ENCODE measurements around the gene SLC38A2. TPM values are rescaled to one million over a fixed set of nuclear protein-coding genes. Genes with fewer than 3 reads are reported as not detected.
"Not testable (repeated sequence)": the region's sequence is repeated elsewhere in the genome, so short reads cannot be mapped to it uniquely, and the experiment has no call there.

SLC38A2 gene
- total RNA-seq, result 331 and 546 TPM in 2 replicates

DNA sequence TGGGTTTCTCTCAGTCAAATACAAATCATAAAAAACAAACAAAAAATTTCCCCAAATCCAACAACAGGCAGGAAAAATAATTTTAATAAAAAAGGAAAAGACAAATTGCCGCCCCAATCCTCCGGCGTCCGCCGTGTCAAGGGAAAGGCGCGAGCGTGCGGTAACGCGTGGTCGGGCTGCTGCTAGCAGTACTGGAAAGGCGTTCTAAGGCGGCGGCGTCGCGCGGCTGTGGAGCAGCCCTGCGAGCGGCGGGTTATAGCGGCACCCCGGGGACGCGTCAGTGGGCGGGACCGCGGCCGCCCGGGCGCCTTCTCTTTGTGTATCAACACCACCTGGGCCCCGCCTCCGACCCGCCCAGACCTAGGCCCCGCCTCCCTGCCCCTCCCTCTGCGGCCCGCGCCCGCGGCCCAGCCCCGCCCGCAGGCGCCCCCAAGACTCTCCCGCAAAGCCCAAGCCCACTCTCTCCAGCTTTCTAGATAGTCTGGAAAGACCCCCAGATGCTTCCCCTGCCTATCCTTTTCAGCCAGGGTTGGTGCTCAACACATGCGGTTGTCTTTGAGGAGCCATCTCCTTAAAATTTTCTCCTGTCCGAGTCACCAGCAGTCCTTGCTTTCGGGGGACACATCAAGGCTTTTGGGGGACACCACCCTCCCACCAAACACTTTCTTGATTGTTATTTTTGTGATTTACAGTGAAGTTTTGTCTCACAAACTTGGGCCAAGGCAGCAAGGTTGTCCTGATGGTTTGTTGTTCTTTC lies at the start of gene SLC38A2:
TSS of gene SLC38A2 (minus strand) at position 230 of the 757 bp plus-strand sequence. CDS start 1,480 bp downstream, outside the sequence.
- peak; percentile 96 for DNase-seq (ENCODE audit: low read depth in 2 of 2)

DNA sequence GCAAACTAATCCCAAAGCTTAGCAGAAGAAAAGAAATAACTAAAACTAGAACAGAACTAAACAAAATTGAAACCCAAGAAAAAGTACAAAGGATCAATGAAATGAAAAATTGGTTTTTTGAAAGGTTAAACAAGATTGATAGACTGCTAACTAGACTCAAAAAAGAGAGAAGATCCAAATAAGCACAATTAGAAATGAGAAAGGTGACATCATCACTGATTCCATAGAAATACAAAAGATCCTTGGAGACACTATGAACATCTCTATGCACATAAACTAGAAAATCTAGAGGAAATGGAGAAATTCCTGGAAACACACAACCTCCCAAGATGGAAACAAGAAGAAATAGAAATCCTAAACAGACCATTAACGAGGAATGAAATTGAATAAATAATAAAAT lies 47.1 kb upstream of the SLC38A2 start:
- DNase-seq (ENCODE audit: low read depth in 2 of 2), result no peak

DNA sequence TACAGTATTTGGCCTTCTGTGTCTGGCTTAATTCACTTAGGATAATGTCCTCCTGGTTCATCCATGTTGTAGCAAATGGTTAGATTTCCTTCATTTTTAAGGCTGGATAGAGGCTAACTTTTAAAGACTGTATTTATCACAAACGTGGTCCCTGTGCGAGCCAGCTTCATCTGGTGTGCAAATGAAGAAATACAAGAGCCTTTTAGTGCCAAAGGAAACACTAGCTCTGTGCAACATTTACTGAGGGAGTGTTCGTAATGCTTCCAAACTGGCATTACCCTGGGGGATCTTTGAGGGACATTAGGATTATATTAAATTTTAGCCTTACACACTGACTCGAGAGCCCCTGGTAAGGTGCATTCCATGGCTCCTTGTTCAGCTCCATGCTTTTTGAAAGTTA lies 43.0 kb upstream of the SLC38A2 start:
- DNase-seq (ENCODE audit: low read depth in 2 of 2), result no peak

DNA sequence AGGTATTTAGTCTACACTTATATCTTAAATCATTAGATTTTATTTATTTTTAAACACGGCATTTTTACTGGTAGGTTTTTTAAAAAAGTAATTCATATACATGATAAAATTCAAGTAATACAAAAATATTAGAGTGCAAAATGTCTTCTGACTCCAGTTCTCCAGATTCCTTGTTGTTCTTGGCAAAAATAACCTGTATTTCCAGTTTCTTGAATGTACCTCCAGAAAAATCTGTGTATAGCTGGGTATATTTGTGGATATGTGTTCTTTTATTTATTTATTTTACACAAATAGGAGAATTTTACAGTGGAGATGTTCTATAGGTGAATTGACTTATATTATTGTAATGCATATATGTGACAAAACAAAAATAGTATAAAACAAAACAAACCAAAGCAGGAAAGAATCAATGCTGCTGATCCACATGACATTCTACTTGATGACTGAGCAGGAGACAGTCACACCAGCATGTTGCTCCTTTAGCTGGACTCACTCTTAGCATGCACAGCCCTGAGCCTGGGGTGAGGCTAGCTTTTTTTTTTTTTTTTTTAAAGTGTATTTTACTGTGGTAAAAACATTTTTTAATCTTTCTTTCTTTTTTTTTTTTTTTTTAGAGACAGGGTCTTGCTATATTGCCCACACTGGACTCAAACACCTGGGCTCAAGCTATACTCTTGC lies 42.2 kb upstream of the SLC38A2 start:
- DNase-seq (ENCODE audit: low read depth in 2 of 2), result no peak

DNA sequence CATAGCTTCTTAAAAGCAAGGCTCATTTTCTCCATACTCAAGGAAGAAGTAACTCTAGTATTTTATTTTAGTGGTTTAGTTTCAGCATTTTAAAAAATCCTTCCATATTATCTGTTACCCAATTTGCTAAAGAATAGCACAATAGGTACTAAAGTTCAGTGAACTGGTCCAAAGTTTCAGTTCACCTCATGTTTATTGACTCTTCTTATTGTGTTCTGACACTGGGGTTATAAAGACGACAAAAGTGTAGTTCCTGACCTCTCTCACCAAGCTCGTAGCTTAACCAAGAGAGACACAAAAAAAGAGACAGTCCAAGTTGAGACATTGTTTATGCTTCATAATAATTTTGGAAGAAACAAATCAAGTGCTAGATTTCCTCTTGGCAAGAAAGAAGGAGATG lies 40.8 kb upstream of the SLC38A2 start:
- peak in 1 of 2 donors; percentile 50 for DNase-seq (ENCODE audit: low read depth in 2 of 2)

DNA sequence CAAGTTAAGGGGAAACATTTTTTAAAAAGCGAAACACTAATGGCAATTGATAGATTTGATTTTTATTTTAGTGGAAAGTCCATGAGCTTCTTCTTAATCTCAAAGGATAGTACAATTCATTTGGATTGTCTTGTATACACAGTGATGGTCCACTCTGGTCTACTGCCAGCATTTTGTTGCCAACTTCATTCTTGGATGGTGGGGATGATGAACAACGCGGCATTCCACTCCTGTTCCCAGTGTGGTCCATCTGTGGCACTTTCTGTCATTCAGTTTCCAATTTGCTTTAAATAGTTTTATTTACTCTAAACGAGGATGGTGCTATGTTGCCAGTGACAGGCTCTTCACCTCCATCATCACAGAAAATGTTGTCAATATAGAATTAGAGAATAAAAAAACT lies 40.3 kb upstream of the SLC38A2 start:
- no peak for DNase-seq (ENCODE audit: low read depth in 2 of 2)

DNA sequence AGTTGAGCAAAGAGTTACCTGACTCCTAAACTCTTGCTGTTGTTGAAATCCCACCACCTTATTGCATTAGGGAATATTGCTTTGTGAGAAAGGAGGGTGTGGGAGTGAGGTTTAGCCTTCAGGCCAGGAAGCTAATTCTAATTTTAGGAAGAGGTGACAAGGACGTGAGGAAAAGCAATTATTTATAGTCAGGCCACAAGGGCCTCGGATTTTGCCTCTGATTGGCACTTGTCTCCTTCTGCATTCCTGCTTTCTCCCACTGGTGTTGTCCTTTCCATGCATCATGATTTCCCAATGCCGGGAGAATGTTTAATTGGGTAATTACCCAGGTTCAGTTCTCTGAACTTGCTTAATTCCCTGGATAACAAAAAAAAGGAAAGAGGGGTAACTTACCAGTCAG lies 37.9 kb upstream of the SLC38A2 start:
- DNase-seq (ENCODE audit: low read depth in 2 of 2), result peak in 1 of 2 donors; percentile 37

DNA sequence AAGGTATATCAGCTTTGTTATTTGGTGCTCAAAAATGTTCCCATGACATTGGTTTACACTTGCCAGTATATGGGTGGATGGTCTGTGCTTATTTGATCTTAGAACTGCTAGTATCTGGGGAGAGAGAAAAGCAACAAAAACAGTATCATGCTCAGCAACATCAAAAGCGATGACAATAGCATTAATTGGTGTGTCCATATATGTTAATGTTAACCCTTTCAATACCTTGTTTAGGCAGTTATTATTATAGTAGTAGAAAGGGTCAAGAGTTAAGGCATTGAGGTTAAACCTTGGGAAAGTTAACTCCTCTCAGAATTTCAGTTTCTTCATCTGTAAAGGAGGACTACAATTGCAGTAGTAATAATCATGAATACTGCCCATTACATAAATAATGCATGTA lies 37.4 kb upstream of the SLC38A2 start:
- DNase-seq (ENCODE audit: low read depth in 2 of 2), result no peak

DNA sequence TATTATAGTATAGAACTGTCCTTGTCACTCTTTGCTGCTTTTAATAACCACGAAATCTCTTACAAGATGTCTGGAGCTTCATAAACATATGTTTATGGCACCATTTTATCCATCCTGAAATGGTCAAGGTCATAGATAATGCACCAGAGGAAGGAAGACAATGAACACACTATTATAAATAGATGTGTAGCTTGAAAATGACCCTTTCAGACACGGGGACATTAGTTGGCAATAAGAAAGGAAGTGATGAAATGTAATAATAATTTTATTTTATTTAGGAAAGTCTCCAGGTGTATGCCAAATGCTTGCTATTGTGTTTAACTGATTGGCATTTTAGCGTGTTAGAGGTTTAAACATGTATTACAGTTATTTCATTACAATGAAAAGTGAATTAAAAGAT lies 36.8 kb upstream of the SLC38A2 start:
- peak in 1 of 2 donors; percentile 86 for DNase-seq (ENCODE audit: low read depth in 2 of 2)

DNA sequence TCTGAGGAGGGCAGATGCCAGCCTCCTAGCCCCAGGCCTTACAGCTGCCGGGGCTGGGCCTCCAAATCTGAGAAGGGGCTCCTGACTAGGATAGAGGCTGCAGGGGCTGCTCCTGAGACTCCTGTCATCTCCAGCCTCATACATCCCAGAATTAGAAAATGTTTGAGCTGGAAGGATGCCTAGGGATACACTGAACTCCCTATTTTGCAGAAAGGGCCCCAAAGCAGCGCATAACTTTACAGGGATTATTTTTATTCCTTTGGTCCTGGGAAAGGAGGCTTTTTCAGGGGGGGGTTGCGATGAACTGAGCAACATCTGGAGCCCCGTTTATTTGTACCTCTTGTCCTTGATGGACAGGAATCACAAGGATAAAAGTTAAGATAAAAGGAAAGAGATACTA lies 35.9 kb upstream of the SLC38A2 start:
- no peak for DNase-seq (ENCODE audit: low read depth in 2 of 2)

DNA sequence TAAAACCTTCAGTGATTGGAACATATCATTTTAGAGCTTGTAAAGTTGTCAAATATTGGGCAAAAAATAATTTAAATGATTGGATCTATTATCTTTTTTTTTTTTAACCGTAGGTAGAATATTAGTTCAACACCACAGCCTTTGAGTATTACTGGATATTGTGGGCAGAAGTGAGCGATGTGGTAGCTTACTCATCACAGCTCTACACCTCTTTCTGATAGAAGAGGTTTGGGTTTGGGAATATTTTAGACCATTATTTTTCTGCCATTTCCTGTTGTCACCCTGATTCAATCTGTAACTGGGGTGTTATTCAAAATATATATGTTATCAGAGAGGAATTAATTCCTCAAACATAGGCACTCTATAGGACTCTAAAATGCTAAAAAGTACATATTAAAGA lies 34.8 kb upstream of the SLC38A2 start:
- DNase-seq (ENCODE audit: low read depth in 2 of 2), result no peak

DNA sequence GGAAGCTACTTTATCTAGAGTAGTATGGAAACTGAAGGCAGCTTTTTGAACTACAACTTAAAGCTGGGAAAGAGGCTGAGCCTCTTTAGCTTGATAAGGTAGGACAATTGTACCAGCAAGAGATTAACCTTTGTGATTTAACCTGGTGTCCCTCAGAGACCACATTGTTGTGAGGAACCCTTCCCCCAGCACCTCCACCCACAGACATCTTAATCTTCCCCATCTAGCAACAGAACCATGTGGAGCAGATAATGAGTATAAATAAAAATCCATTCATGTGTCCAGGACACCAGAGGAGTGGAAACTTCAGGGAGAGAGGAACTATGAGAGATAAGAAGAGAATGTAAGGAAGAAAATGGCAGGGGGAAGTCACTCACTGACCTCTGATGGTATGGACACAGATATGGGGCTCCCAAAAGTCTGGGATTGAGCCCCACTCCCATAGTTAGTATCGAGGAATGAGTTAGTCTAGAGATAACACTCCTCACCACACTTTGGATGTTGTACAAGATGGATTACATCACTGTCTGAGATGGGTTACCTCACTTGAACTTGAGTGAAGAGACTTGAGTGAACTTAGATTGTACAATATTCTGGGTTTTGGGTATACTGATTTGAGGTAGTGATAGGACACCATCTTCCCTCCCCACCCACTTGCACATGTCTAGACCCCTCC lies 33.9 kb upstream of the SLC38A2 start:
- no peak for DNase-seq (ENCODE audit: low read depth in 2 of 2)

DNA sequence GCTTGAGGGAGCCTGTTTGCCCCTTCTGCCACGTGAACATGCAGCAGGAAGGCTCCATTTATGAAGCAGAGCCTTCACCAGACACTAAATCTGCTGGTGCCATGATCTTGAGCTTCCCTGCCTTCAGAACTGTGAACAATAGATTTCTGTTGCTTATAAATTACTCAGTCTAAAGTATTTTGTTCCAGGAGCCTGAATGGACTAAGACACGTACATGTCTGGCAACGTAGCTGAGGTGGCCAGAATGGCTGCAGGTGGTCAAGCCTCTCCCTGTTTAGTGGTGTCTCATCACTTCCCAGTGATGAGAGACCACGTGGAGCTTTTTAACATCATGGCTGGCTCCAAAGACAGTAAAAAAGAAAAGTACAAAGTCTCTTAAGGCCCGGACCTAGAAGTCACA lies 32.2 kb upstream of the SLC38A2 start:
- no peak for DNase-seq (ENCODE audit: low read depth in 2 of 2)

DNA sequence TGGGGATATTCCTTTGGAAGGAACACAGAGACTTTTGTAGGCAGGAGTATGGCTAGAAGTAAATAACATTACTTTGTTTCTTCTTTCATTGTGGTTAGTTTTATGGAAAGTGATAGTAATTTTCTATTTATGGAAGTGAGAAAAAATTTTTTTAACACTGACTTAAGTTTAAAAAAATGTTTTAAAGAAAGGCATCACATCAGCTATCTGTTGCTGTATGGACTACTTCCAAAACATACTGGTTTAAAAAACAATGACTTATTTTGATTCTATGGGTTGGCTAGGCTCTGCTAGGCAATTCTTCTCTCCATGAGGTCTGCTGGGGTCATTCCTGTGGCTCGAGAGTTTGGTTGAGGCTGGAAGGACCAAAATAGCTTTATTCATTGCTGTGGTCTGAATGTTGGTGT lies 31.7 kb upstream of the SLC38A2 start:
- DNase-seq (ENCODE audit: low read depth in 2 of 2), result no peak

DNA sequence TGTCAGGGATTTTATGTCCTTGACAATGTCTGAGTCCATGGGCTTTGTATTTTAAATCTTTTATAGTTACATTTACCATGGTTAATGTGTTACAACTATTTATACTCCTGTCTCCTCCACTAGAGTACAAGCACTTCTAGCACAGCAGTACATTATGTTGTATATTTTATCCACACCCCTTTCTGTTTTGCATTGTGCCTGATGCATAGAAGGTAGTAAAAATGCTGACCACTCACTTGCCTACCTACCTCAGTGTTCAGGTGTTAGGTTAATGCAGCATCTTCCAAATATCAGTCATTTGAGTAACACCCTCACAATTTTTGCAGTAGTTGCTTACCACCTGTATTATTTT lies 31.1 kb upstream of the SLC38A2 start:
- no peak for DNase-seq (ENCODE audit: low read depth in 2 of 2)

DNA sequence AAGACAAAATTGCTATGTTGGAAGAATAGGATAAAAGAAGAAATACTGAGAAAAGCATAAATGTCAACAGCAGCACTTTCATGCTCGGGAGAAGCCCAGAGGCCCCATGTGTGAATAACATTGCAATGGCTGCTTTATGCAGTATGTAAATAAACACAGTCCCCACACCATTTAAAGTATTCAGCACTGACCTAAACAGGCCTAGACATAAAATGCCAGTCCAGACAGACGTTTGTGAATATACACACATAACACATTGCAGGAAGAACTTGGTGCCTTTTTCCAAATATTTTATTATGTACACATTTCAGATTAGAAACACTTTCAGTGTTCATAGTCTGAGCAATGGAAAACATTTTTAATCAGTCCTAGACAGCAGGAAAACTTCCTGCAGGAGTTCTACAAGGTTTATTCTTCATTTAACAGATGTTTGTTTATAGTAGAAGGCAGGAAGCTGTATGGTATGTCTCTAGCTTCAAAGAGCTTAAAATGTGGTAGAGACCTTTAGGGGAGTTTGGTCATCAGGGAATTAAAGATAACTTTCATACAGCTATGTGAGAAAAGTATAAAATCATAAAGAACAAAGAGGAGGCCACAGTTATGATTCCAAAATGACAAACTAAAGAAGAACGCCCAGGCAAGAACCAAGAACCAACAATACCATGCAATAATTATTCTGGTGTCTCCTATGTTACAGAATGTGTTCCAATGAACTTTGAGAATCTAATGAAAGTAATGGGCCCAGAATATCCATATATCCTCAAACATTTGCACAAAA lies 30.6 kb upstream of the SLC38A2 start:
- peak in 1 of 2 donors; percentile 29 for DNase-seq (ENCODE audit: low read depth in 2 of 2)

DNA sequence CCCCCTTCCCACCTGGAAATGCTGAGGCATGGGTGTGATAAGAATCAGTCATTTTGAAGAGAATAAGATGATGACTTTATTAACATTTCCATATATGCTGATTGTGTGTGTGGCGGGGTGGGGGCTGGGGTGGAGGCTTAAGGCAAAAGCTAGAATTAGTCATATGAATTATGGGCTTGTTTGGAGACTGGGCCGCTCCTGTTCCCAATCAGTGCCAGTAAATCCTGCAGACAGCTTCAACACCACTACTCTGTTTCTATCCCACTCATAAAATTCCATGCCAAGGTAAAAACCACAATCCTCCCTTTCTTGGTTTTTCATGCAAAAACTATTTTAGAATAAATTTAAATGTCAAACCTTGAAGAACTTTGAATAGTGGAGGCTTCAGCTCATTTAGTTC lies 29.9 kb upstream of the SLC38A2 start:
- peak in 1 of 2 donors; percentile 41 for DNase-seq (ENCODE audit: low read depth in 2 of 2)

DNA sequence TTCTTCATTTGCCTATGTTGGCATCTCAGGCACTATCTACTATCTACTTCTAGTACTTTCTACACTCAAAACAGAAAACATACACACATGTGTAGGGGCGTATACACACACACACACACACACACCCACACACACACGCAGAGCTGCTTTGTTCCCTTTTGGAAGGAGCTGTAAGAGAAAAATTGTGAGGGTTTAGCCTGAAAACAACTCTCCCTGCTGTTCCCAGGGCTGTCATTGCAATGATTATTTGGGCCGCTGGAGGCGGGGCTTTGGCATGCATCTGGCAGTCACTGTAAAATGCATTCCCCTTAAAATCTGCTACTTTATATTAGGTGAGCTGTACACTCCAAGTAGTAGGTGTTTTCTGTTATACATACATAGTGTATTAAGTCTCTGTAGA lies 29.1 kb upstream of the SLC38A2 start:
- DNase-seq (ENCODE audit: low read depth in 2 of 2), result no peak

DNA sequence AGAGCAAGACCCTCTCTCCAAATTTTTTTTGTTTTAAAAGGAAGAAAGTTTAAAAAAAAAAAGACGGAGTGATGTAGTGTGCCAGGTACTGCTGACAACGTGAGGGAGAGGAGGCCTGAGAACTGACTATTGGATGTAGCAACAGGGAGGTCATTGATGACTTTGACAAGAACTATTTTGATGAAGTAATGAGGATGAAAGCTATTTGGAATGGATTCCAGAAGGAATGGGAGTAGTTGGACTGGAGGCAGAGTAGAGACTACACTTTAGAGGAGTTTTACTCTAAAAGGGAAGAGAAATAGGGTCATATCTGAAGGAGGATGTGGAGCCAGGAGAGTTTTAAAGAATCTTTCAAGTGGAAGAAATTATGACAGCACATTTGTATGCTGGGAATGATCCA lies 27.8 kb upstream of the SLC38A2 start:
- DNase-seq (ENCODE audit: low read depth in 2 of 2), result no peak

DNA sequence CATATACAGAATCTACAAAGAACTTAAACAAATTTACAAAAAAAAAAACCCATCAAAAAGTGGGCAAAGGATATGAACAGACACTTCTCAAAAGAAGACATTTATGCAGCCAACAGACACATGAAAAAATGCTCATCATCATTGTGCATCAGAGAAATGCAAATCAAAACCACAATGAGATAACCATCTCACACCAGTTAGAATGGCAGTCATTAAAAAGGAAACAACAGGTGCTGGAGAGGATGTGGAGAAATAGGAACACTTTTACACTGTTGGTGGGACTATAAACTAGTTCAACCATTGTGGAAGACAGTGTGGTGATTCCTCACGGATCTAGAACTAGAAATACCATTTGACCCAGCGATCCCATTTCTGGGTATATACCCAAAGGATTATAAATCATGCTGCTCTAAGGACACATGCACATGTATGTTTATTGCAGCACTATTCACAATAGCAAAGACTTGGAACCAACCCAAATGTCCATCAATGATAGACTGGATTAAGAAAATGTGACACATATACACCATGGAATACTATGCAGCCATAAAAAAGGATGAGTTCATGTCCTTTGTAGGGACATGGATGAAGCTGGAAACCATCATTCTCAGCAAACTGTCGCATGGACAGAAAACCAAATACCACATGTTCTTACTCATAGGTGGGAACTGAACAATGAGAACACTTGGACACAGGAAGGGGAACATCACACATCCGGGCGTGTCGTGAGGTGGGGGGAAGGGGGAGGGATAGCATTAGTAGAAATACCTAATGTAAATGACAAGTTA lies 27.1 kb upstream of the SLC38A2 start:
- not testable (repeated sequence) for DNase-seq (ENCODE audit: low read depth in 2 of 2)

DNA sequence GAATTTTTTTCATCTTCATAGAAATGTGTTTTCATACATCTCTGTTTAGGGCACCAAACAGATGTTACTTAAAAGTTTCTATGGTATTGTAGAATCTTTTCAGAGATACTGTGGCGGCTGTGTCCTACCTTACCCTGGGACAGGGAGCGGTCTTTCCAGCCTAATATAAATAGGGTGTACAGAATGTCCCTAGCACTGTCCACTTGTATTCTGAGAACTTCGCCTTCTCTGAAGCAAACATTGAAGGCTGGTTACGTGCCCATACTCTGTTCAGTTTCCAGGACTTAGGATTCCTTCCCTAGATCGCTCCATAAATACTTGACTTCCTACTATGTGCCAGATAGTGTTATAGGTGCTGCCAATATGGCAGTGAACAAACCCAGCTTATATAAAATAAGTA lies 24.3 kb upstream of the SLC38A2 start:
- DNase-seq (ENCODE audit: low read depth in 2 of 2), result no peak
